ENCODE data around the gene ADPRHL1.
A peak's percentile ranks its signal among the peaks of the same experiment; 100 is the strongest.

Gene ADPRHL1

DNA sequence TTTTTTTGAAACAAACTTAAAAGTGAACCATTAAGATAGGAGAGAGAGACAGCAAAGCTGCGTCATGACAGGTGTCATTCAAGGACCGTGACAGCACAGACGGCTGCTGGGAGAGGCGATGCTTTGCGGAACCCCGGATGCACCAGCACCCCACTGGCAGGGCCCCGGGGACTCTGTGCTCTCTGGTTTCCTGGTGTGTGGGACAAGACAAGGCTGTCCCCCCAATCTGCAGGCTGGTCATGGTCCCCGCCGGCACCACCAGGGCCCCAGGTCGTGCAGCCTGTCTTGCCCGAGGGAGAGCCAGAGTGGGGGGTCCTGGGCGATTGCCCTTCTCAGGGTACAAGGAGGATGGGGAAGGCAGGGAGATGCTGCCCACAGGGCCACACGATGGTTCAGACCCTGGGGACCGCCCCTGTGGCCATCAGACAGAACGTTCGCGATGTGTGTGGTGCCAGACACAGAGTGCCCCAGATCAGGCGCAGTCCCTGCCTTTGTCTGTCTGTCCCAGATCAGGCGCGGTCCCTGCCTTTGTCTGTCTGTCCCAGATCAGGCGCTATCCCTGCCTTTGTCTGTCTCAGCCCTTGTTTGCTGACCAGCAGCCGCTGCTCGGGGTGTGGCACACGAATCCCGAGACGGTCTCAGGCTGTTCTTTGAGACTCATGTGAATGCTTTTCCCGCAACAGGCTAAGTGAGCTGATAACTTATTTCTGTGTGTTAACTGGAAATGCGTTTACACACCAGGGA lies 36.1 kb downstream of the ADPRHL1 start:
- no peak for DNase-seq (ENCODE audit: low spot score)

DNA sequence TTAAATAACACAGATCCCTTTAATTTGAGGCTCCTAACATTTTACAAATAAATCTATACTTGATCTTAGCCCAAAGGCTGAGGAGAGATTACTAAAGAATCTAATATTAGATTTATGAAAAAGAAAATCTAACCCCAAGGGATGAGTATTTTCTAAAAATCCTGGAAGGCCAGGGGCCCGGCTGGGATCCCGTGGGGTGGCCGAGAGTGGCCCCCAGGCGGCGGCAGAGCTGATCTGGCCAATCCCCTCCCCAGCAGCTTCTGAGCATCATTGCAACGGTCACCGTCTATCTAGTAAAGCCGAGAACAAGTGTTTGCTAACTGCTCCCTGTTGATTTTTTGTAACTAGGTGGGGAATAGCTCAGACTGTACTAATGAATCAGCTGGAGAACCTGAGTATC lies 37.5 kb downstream of the ADPRHL1 start:
- no peak for DNase-seq (ENCODE audit: low spot score)

DNA sequence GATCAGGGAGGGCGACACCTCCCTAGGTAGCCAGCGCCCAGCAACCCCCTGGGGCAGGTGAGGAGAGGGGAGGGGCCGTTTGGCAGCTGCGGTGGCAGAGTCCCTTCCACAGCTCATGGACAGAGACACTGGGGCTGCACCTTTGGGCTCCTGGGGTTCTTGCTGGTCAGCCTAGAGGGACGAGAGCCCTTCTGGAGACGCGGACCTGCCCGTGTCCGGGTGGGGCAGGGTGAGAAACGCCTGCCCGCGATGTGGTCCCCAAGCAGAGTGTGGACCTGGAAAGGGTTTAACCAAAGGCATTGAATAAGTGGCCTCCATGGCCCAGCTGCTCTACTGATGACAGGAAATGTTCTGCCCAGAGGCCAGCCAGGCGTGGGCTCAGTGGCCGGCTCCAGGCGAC lies 38.3 kb downstream of the ADPRHL1 start:
- DNase-seq (ENCODE audit: low spot score): no peak

- no peak for DNase-seq (ENCODE audit: low spot score)
These were observed 39.0 kb downstream of the ADPRHL1 start for GRCh38 chr13:113414335-113414734.

DNA sequence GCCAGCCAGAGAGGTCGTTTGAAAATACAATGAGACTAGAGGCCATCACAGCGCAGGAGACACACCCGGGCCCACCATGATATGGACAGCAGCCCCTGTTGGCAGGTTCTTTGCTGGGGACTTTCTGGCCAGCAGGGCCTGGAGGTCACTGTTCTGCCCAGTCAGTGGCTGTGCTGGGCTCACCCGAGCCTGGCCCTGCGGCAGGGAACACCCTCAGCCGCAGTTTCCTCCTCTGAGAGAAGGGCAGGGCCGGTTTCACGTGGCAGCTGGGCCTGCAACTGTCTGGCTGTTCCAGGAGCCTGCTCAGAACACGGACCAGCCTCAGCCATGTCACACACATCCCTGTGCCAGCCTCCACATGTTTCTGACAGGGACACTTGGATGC lies 39.4 kb downstream of the ADPRHL1 start:
- peak; percentile 66 for DNase-seq (ENCODE audit: low spot score)

GRCh38 chr13:113413178-113413897 lies 40.0 kb downstream of the ADPRHL1 start:
- no peak for DNase-seq (ENCODE audit: low spot score)

DNA sequence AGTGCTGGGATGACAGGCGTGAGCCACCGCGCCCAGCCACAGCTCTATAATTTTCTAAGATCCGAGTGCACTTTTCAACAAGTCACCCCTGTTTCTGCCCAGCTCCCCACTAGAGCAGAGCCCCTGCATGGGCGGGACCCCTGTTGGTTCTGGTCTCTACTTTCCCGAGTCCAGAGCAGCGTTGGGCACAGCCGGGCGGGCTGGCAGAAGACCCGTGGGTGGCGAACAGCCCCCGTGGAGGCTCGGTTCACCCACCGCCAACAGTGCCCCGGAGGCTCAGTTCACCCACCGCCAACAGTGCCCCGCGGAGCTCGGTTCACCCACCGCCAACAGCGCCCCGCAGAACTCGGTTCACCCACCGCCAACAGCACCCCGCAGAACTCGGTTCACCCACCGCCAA lies 40.8 kb downstream of the ADPRHL1 start:
- no peak for DNase-seq (ENCODE audit: low spot score)

DNA sequence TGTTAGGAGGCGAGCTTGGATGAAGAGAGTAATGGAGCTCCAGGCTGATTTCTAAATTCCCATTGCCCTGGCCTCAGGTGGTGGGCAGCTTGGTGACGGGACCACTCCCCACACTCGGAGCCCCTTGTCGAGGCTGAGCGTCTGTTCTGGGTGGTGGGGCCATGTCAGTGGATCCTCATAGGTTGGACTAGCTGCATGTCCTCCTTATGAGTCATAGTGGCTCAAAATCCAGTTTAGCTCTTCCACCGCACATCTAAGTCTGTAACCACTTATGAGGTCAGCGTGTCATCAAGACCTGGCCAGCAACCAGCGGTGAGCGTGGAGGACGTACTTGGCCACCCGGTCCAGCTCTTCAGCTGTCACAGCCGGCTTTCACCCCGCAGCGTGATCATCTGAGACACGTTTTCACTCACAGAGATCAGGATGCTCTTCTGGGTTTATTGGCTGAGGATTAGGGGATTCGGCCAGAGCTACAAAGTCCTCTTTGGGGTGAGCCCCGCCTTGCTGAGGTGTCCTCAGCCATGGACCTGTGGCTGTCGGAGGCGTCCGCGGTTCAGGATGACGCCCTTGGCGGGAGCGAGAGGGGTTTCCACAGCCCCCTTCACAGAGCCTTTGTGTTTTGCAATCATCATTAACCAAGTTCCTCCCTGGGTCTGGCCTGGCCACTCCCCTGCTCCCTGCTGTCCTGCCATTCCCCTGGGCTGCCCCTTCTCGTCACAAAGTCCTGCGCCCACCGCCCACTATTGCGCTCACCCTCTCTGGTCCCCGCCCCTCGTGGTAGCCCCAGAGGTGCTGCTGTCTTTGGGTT lies 41.9 kb downstream of the ADPRHL1 start:
- peak; percentile 94 for DNase-seq (ENCODE audit: low spot score)

- peak; percentile 88 for DNase-seq (ENCODE audit: low spot score)
These were observed 42.7 kb downstream of the ADPRHL1 start for GRCh38 chr13:113410472-113411201.

DNA sequence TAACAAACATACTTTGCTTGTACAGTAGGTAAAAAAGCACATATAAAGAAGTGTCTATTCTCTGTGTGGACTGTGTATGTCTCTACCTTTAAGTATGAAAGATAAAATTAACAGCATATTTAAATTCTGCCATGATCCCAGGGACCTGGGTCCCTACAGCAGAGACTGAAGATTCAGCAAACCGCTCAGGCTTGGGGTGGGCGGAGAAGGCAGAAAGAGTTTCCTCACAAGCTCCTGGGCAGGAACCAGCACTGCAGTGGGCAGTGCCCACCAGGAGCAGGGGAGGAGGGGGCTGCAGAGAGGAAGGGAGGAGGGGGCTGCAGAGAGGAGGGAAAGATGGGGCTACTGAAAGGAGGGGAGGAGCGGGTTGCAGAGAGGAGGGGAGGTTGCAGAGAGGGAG lies 44.7 kb downstream of the ADPRHL1 start:
- no peak for DNase-seq (ENCODE audit: low spot score)

DNA sequence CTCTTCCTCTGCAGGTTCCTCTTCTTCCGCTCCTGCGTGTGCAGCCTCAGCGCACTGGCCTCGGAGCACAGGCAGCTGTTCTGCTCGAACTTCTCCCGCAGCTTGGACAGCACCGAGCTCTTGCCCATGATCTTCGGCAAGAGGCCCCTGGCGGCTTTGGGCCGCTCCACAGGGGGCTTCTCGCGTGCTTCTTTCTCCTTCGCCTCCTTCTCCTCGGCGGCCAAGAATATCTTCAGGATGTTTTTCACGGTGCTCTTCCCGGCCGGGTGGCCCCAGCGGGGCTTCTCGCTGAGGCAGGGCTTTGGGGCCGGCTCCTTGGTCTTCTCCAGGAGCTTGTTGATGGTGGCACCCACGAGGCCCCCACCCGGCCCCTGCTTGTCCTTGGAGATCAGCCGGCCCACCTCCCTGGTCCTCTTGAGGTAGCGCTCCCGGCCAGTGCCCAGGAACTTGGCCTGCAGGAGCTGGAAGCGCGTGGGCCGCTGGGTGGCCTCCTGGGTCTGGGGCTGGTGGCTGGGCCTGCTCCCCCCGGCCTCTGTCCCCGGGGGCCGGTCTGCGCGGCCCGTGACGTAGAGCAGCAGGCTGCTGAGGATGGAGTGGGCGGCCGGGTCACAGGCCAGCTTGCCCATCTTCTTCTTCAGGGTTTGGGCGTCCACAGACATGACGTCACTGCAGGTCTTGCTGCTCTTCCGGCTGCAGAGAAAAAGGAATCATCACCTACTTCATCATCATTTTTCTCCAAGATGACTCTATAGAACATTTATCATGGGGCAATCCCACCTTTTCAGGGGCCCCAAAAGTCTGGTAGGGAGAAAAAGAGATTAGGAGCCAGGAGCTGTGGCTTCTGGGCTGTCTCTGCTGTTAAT lies 45.5 kb downstream of the ADPRHL1 start:
- no peak for DNase-seq (ENCODE audit: low spot score)

DNA sequence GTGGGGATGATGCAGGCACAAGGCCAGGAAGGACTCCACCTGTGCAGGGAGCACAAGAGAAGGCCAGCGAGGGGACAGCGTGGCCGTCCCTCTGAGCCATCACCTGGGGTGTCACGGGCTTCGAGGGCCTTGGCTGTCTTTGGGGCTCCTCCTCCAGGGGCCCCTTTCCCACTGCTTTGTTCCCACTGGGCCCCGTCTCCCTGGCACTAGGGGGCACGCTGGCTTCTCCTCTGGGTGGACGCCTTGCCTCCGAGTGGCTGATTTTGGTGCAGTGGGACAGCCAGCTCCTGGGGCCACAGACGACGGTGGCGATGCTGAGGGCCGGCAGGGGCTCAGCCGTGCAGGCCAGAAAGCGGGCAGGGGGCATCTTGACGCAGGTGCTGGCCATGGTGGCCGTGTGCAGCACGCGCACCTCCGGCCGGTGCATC lies 46.2 kb downstream of the ADPRHL1 start:
- DNase-seq (ENCODE audit: low spot score): no peak

- no peak for DNase-seq (ENCODE audit: low spot score)
These were observed 46.8 kb downstream of the ADPRHL1 start for GRCh38 chr13:113406321-113407102.

GRCh38 chr13:113405481-113406300 lies 47.6 kb downstream of the ADPRHL1 start:
- no peak for DNase-seq (ENCODE audit: low spot score)

DNA sequence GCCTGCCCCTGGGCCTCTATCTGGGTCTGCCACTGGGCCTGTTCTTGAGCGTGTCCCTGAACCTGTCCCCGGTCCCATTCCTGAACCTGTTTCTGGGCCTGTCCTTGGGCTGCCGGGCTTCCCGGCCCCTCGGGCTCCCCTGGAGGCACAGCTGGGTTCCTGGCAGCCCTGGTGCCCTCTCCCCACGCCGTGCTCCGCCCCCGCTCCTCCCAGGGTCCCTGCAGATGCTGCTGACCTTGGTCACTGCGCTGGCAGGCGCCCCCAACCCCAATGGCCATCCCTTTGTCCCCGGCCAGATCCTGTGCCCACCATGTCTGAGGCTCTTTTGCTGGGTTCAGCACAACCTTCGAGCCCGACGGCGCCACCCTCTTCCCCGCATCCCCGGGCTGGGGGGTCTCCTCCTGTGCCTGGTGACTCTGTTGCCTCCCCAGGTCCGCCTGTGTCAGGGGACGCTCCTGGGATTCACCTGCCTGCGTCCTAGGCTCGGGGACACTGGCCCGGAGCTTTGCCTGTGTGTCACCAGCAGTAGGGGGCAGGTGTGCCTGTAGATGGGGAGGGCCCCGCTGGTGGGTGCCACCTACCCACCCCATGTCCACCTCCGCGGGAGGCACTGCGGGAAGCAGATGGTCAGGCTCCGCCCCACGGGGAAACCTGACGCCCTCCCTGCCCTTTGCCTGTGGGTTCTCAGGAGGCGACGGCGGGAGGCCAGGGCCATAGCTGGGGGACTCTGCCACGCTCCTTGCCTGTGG lies 48.4 kb downstream of the ADPRHL1 start:
- DNase-seq (ENCODE audit: low spot score): no peak

DNA sequence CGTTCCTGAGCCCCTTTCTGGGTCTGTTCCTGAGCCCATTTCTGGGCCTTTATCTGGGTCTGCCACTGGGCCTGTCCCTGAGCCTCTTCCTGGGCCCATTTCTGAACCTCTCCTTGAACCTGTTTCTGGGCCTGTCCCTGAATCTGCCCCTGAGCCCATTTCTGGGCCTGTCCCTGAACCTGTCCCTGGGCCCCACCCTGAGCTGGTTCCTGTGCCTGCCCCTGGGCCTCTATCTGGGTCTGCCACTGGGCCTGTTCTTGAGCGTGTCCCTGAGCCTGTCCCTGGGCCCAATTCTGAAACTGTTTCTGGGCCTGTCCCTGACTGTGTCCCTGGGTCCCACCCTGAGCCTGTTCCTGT lies 48.9 kb downstream of the ADPRHL1 start:
- DNase-seq (ENCODE audit: low spot score): no peak

DNA sequence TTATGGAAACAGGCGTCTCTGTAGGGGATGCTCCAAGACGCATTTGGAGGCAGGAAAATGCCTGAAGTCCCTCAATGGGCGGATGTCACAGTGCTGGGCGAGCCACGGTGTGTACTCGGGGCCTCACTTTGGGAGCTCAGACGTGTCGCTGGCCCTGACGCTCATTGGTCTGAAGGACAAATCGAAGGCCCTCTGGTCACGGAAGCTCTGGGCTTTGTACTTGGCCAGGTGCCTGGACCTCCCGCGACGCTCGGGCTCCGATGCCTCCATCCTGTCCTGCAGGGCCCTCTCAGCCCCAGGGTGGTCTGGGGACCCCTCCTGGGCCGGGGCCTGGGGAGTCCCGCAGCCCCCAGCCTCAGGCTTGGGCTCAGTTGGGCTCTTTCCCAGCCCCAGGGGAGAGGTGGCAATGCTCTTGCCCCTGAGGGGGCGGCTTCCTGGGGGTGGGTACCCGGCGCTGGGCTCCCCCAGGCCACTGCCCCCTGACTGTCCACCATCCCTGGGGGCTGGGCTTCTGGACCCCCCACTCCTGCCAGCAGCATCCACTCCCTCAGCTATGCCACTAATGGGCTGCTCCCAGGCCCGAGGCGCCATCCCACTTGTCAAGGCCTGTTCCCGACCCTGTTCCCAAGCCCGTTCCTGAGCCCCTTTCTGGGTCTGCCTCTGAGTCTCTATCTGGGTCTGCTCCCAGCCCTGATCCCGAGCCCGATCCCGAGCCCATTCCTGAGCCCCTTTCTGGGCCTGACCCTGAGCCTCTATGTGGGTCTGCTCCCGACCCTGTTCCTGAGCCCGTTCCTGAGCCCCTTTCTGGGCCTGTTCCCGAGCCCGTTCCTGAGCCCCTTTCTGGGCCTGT lies 49.8 kb downstream of the ADPRHL1 start:
- no peak for DNase-seq (ENCODE audit: low spot score)

Data from AG20443 (cell line).